Measurements from ENCODE around the gene UBASH3B.
"Not testable (repeated sequence)": the region's sequence is repeated elsewhere in the genome, so short reads cannot be mapped to it uniquely, and the experiment has no call there.

The UBASH3B gene

GRCh38 chr11:122820158-122820557, 164.6 kb downstream of the UBASH3B start:
- DNase-seq = no peak

GRCh38 chr11:122821169-122821568, 165.6 kb downstream of the UBASH3B start:
- no peak for DNase-seq

GRCh38 chr11:122822241-122822640, 166.7 kb downstream of the UBASH3B start:
- no peak for DNase-seq

GRCh38 chr11:122823564-122823963, 168.0 kb downstream of the UBASH3B start:
- DNase-seq = no peak

- DNase-seq = not testable (repeated sequence)
These were observed 173.8 kb downstream of the UBASH3B start for GRCh38 chr11:122829371-122829770.

- not testable (repeated sequence) for DNase-seq
These were observed 176.8 kb downstream of the UBASH3B start for GRCh38 chr11:122832297-122832696.

GRCh38 chr11:122832721-122833470, 177.4 kb downstream of the UBASH3B start:
- DNase-seq = no peak

- no peak for DNase-seq
These were observed 178.4 kb downstream of the UBASH3B start for GRCh38 chr11:122833846-122834464.

- no peak for DNase-seq
These were observed 181.4 kb downstream of the UBASH3B start for GRCh38 chr11:122836916-122837315.

- no peak for DNase-seq
These were observed 182.2 kb downstream of the UBASH3B start for GRCh38 chr11:122837528-122838346.

- DNase-seq = no peak
These were observed 188.0 kb downstream of the UBASH3B start for GRCh38 chr11:122843281-122844141.

GRCh38 chr11:122847466-122847865, 191.9 kb downstream of the UBASH3B start:
- no peak for DNase-seq

- no peak for DNase-seq
These were observed 192.7 kb downstream of the UBASH3B start for GRCh38 chr11:122848186-122848585.

- DNase-seq = peak; percentile 12
These were observed 194.6 kb downstream of the UBASH3B start for GRCh38 chr11:122850076-122850631.

- no peak for DNase-seq
These were observed 195.9 kb downstream of the UBASH3B start for GRCh38 chr11:122851366-122851966.

- no peak for DNase-seq
These were observed 196.7 kb downstream of the UBASH3B start for GRCh38 chr11:122852074-122852795.

GRCh38 chr11:122852796-122853160, 197.3 kb downstream of the UBASH3B start:
- DNase-seq = no peak

- DNase-seq = no peak
These were observed 197.7 kb downstream of the UBASH3B start for GRCh38 chr11:122853261-122853660.

GRCh38 chr11:122853971-122854446, 198.5 kb downstream of the UBASH3B start:
- peak; percentile 12 for DNase-seq

GRCh38 chr11:122861631-122862030, 206.1 kb downstream of the UBASH3B start:
- DNase-seq = no peak

- no peak for DNase-seq
These were observed 206.6 kb downstream of the UBASH3B start for GRCh38 chr11:122862091-122862490.

All from T1000 (cell line).